Stimulated activated CD4-positive, alpha-beta T cell treated with anti-CD3 and anti-CD28 coated beads, Interleukin-12 subunit alpha, Interleukin-12 subunit beta, amount 100 ng/mL, for 4 hours (primary cell): Measurements from ENCODE around the gene CIB4.

Experiments
- DNase-seq: peaks from one replicate; pipeline ENCODE4 v3.0.0-alpha.2; 2020

Gene CIB4

DNA sequence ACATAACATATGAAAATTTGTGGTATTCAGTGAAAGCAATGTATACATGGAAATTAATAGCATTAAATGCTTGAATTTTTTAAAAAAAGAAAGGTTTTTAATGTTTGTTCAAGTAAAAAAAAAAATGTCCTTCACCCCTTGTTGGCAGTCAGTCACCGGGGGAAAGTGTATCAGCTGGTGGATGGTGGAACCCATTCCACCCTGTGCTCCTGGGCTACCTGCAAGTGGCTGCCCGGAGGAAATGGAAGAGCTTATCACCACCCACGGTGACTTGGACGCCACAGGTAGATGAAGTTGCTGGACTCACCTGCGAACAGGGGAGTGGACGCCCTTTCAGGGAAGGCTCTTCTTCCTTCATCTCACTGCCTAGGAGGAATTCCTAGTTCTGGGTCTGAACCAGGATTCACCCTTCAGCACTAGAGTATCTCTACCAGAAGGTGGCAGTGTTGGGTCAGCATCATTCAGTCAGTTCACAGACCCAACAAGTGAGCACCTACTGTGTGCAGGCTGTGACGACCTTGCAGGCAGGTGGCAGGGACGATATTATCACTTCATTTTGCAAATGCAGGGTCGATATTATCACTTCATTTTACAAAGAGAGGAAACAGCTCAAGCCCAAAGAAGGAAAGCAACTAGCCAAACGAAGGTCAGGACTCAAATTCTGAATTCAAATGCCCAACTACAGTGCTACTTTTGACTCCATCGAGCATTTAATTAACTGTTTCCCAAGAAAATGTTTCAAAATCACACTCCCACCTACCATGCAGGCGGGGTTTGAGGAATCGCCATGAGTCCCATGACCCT lies 35.8 kb downstream of the CIB4 start:
- DNase-seq: peak; percentile 6

DNA sequence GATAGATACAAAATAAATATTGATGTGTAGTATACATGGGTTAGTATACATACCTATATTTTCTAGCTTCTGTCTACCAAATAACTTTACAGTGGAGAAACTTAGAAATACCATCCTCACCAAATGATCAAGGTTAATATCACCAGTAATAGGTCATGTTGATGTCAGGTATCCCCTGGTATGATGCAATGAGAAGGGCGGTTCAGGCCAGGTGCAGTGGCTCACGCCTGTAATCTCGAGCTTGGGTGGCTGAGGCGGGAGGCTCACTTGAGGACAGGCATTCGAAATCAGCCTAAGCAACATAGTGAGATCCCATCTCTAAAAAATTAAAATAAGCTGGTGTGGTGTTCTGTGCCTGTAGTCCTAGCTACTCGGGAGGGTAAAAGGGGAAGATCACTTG lies 38.6 kb downstream of the CIB4 start:
- DNase-seq: no peak

DNA sequence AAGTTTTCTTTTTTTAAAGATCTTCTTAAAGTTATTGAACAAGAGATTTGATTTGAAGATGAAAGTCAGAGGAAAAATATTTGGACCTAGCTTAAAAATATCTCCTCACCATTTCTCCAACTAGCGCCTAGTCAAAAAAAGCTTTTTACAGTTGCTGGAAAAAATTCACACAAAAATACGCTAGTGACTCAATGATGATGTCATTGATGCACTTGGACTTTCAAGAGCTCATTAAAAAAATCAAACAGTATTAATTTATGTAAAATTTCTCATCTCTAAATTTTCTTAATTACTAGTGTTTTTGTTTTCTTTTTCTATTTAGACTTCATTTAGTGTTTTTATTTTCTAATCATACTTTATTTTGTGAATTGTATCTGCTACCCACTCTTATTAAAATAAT lies 41.8 kb downstream of the CIB4 start:
- no peak for DNase-seq

DNA sequence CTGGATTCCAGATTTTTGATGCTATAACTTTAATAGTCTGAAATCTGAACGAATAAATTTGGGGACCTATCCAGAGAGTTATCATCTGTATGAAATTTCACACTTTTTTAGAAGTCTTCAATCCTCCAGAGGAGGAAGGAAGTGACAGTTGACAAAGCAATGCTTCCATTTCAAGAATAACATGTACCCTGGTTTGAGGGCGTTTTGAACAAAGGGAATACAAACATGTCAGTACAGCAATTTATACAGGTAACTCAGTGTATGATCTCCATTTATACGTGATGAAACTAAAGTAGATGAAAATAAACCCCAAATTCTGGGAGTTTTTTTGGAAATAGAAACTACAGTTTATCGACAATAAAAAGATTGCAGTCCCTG lies 42.2 kb downstream of the CIB4 start:
- no peak for DNase-seq

DNA sequence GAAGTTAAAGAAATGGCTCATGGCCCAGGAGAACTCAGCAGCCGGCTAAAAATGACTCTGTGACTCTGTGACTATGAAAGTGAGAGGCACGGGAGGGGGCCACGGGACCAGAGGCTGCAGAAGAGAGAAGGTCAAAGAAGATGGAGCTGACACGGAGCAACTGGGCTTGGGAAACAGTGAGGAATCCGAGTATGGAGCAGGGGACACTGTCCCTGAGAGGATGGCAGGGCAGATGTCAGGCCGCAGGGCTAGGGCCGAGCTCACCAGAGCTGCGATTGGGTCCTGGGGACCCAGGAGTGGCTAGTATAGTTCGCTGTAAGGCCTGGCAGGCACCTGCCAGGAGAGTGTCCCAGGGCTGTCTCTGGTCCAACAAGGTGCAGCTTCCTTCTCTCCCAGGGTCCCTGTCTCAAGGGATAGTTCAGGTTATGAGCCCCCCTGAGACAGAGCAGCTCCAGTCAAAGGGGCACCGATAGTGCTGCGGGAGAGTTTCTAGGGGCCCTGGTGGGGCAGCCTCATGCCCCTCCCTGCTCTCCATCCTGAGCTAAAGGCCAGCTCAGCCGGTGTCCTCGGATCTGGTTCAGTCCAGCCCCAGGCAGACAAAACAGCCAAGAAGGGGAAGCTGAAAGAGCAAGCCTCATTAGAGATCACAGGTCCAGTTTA lies 42.7 kb downstream of the CIB4 start:
- no peak for DNase-seq

DNA sequence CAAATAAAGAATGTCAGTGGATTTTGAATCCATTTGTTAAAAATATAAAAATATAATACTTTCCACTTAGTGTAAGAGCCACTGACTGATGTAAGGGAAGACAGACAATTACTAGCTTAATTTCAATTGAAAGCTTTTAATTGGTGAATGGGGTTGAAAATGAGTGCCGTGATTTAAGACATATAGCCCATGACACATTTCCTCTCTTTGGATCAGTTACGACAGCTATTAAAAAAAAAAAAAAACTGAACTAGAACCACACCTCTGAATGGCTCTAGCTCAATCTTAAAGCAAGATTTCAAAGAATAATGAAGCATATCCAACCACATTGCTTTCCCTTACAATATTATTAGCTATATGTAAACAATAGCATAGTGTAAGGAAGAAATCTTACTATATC lies 44.0 kb downstream of the CIB4 start:
- no peak for DNase-seq

DNA sequence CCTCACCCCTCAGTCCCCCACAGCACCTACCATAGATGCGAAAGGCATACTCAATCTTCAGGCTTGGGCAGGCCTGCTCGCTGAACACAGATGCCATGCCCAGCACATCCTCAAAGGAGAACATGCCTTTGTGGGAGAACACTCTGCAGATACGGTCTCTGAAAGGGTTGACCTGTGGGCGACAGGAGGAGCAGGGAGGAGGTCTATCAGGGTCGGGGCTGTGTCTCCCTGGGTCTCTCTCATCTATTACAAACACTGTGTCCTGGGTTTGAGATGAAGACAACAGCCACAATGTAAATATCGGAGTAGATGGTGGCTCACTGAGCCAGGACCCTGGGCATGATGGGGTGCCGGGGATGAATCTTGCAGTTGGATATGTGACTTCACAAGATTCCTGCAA lies 46.0 kb downstream of the CIB4 start:
- no peak for DNase-seq

DNA sequence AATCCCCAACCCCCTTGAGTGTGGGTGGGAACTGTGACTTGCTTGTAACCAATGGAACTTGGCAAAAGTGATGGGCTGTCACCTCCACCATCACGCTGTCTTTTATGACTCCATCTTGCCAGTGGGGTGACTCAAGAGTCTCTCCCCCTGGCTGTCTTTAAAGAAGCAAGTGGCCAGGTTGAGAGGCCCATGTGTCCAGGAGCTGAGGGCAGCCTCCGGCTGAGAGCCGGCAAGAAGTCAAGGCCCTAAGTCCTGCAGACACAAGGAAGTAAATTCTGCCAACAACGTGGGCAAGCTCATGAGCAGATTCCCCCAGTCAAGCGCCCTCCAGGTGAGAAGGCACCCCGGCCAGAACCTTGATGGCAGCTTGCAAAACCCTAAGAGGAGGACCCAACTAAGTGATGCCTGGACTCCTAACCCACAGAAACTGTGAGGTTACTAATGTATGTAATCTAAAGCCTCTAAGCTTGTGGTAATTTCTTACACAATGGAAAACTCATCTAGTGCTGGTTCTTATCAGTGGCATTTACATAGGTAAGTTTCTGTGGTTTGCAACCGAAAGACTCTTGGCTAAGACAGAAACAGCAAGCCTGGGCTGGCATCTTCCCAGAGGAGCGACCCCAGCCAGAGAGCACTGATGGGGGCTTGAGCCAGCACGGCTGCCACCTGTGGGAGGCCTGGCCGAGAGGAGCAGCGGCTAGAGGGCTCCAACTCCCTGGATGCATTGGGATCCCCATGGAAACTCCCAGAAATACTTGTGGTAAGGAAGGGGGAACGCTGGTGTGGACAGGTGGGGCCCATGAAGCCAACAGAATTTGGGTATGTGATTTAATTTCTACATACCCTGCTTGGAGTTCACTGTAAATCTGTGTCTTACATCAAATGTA lies 49.3 kb downstream of the CIB4 start:
- DNase-seq: no peak

DNA sequence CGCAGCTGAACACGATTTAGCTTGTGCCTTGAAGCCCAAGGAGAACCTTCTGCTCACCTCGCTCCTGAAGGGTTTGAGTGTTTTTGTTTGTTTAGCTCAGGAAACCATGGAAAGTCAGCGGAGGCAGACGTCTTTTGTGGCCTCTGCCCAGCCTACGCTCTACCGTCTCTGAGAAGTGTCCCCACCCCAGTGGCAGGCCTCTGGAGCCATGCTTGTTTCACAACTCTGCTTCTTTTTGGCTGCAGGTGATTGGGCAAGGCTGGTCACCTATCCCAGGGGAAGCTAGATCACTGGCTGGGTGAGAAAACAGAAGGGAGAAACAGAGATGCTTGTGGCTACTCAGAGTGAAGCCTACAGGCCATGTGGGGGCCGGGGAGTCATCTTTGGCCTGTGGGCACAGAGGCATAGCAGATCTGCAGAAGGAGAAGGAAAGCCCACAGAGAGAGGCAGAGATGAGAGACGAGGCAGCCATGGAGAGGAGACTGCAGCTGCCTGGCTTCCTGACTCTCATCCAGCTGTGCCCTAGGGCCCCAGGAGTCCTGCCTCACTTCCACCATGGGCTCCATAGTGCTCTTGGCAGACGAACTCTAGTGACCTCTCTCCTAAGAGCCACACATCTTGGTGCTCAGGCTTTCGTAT lies 50.1 kb downstream of the CIB4 start:
- no peak for DNase-seq

DNA sequence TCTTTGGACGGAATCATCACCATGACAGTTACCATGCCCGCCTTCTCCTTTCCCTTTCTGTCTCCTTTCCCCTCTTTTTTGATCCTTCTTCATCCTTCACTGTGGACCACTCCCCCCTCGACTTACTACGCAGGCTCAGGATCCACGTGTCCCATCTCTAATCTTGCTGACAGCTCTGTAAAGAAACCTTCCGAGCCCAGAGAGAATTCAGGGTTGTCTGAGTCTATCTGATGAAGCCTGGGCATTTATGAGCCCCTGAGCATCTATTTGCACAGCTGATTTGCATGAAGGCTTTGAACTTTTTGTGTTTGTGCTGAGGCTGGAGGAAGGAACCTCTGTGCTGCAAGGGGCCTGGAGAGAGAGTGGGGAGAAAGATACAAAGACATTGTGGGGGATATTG lies 50.7 kb downstream of the CIB4 start:
- no peak for DNase-seq

DNA sequence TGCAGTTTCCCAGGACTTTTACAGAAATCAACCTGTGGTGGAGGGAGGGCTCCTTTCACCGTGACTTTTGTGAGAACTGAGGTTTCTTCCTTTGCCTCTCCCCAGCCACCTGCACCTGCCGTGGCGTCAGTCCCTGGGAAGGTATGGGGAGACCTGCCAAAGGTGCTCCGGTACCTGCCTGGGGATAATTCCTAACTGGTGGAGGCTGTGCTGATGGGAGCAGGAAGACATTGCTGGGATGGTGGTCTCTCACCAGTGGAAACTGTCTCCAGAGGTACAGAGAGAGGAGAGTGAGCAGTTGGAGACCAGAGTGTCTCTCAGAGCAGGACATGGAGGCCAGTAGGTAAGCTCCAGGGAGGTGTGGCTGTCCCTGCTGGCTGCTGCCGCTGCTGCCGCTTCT lies 52.6 kb downstream of the CIB4 start:
- DNase-seq: no peak

DNA sequence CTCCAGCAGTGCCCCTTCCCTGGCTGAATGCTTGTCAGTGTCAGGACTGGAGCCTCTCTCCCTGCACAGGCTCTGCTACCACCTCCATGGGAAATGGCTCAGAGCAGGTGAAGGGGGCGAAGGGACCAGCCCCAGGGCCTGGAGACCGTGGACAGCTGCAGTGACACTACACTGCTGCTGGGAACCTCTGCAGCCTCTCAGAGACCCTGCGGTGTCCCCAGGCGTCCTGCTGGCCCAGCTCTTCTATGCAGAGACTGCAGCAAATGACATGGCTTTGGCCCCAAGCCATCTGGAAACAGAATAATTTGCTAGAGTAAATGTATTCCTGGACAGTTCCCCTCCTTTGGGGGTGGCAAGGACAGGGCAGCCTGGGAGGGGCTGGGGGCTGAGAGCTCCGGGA lies 53.2 kb downstream of the CIB4 start:
- no peak for DNase-seq

DNA sequence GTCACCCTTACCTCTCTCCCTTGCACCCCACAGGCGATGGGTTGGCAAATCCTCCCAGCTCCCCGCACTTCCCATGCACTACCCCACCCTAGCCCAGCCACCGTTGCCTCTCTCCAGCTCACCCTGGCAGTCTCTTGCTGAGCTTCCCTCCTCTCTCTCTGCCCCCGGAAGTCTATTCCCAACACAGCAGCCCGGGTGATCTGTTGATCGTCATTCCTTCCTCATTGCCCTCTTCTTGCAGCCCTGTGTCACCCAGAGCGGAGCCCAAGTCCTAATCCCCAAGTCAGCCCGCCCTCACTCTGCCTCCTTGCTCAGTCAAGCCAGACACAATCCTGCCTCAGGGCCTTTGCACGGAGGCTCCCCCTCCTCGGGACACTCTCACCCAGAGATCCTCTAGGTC lies 55.2 kb downstream of the CIB4 start:
- DNase-seq: no peak

DNA sequence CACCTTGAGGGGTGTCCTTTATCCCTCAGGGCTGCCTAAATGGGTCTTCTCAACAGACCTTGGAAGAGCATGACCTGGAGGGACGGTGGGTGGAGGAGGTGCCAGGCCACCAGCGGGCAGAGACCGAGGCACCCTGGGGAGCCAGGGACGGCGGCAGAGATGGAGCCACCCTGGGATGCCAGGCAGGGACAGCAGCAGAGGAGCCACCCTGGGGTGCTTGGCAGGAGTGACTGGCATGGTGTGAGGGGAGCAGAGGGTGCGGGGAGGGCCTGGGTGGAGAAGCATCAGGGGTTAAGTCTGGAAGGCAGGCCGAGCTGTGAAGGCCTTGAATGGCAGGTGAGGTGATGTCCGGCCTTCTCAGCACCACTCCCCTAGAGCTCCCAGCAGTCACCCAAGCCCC lies 56.1 kb downstream of the CIB4 start:
- no peak for DNase-seq

DNA sequence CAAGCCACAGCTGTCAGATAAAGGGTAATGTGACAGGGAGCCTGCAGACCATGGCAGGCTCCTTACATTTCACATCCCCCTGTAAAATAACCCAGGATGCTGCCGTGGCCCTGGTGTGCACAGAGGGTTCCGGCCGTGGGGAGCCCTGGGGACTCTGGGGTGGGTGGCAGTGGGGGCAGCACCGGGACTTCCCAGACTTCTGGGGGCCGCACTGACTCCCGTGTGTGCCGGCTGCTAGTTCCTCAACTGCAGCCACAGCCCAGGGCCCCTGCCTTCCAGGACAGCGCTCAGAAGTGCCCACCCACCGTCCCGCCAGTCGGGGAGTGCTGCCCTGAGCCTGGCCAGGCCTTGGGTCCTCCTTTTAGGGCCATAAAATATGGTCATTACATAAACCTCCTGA lies 56.5 kb downstream of the CIB4 start:
- no peak for DNase-seq

DNA sequence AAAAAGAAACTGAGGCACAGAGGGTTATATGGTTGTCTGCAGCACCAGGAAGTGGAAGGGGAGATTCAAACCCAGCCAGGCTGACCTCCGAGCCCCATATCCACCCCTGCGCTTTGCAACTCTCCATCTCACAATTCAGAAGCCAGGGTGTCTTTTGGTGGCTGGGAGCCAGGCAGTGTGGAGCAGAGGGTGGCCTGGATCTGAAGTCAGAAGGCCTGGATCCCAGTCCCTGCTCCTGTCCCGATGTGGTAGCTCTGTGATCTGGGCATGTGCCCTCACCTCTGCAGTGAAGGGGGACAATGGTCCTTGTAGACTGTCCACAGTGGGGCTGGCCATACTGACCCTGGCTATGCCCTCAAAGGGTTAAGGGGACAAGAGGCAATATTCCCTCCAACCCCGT lies 57.0 kb downstream of the CIB4 start:
- DNase-seq: no peak

DNA sequence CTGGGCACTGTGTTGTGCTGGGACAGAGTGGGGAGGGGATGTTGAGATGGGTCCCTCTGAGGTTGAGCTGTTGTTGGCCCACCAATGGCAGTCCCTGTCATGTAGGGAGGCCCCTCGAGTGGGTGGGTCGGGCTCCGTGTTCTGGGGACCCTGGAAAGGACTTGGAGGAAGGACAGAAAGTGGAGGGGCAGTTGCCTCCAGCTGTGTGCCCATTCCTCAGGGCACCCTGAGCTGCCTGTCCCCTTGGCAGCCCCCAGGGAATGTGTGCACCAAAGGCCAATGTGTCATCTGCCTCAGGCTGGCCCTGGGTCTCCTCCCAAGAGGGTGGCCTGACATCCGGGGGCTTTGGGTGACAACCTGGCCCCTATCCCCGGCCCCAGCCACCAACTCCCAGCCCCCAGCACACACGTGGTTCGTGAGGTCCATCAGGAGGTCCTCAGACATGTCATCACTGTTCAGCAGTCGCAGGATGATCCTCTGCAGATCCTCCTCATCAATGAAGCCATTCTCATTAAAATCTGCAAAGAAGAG lies 57.7 kb downstream of the CIB4 start:
- DNase-seq: no peak

DNA sequence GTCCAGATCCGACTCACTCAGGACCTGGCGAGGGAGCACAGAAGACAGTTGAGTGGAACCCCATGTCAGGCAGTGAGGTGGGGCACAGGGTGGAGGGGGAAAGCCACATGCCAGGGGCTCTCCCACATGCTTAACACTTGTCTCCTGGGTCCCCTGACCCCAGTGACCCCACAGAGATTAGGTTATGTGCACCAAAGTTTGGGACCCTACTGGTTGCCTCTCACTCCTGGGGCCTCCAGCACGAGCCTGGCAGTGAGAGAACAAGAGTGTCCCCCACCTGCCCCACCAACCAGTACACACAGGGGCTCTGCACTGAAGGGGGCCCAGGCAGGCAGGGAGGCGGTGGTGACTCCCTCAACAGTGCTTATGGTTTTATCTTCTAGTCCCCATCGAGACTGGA lies 58.3 kb downstream of the CIB4 start:
- no peak for DNase-seq

DNA sequence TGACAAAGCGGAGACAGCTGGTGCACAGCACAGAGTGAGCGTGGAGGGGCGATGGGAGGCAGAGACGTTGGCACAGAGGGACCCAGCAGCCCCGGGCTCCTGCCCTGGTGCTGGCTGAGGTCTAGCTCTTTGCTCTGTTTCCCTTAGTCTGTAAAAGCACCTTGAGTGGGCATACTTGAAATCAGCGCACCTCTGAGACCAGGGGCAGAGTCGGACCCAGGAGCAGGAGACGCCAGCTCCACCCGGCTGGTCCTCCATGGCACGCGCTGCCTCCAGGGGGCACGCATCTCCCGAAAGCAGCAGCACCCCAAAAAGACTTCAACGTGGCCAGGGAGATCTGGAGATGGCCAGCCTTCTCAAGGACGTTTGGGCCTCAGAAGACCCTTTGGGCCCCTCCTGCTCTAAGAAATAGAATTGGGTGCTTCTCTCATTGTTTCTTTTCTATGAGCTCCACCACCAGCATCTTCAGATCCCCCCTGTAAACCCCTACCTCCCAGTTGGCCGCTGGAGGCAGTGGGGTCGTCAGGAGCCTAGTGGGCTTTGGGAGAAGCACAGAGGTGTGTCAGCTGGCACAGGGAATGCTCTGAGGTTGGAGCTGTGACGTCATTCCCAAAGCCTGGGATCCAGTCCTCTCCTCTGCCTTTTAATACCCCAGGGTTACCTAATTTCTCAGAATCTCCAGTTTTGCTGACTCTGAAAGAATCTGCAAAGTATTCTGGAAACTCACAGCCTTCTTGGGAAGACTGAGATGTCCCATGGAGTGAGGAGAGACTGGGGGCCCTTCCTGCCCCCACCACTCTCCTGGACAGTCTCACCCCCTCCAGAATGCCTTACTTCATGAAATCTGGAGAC lies 58.9 kb downstream of the CIB4 start:
- DNase-seq: no peak

DNA sequence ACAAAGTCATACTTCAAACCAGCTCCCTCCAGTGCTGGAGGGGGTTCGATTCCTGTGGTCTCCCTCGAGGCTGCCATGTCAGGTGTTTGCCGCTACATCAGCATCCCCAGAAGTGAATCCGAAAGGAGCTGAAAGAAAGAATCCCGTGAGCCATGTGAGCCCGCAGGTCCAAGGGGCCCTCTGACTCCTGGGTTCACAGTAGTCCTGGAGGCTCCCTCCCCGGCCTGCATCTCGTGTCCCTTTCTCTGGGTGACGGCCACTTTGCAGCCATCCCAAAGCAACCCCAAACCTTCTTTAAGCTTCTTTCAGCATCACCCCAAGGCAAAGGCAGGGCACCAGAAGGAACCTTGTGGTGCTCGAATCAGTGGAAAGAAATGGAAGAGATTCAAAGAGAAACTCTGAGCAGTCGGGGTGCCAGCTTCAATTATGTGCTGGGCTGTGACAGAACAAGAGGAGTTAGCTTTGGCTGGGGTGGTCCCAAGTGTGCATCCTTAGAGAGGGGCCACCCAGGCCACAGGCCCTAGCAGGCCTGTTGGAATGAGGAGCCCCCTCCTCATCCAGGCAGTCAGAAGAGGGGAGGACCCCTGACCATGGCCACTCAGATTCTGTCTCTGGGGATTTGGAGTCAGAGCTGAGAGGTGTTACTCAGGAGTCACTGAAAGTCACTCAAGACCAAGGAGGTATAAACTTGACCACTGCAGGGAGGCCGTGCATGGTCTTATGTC lies 59.7 kb downstream of the CIB4 start:
- DNase-seq: no peak

DNA sequence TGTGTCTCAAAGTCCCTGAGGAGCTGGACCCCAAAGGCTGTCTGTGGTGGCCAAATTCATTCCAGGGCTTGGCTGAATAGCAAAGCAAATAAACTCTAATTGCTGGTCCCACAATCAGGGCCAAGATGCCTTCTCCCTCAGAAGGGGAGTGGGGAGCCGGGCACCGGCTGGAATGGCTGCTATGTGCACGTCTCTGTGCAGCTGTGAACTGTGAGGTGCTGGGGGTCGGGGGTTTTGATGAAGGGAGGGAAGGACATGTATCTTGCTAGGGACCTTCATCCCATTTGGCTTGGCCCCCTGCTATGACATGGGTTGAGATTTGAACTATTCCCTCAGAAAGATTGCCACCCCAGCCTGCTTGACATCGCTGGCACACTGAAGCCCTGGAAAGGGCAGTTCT lies 60.4 kb downstream of the CIB4 start:
- DNase-seq: no peak
